ENCODE measurements around the gene FBXW12. TPM values are rescaled to one million over a fixed set of nuclear protein-coding genes. Genes with fewer than 3 reads are reported as not detected.

Gene FBXW12
- total and polyA plus RNA-seq, 4 donors, result not detected

GRCh38 chr3:48394391-48394790, 22.4 kb downstream of the FBXW12 start (continued):
- TF ChIP-seq REST (IDR thresholded peaks at IDR 0.05) (no peak), HNF4A (conservative IDR thresholded peaks at IDR 0.05) (no peak), NR2F2 (IDR thresholded peaks at IDR 0.05) (no peak), YY1 (IDR thresholded peaks at IDR 0.05) (no peak), RXRA (IDR thresholded peaks at IDR 0.05) (no peak)

GRCh38 chr3:48395714-48396113, 23.7 kb downstream of the FBXW12 start:
- TF ChIP-seq, protein P1, sequence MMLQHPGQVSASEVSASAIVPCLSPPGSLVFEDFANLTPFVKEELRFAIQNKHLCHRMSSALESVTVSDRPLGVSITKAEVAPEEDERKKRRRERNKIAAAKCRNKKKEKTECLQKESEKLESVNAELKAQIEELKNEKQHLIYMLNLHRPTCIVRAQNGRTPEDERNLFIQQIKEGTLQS (IDR thresholded peaks at IDR 0.05), result no peak
- TF ChIP-seq ZBTB33 (IDR thresholded peaks at IDR 0.05) (no peak), FOXA1 (IDR thresholded peaks at IDR 0.05) (no peak), RAD21 (IDR thresholded peaks at IDR 0.05) (no peak)
- WGBS, result 54% methylated on average over 3 of the region's 3 CpGs
- H3K27ac ChIP-seq (ENCODE audit: low read depth in 1 of 2, low read length in 2 of 2), result no peak overlapping the region

DNA sequence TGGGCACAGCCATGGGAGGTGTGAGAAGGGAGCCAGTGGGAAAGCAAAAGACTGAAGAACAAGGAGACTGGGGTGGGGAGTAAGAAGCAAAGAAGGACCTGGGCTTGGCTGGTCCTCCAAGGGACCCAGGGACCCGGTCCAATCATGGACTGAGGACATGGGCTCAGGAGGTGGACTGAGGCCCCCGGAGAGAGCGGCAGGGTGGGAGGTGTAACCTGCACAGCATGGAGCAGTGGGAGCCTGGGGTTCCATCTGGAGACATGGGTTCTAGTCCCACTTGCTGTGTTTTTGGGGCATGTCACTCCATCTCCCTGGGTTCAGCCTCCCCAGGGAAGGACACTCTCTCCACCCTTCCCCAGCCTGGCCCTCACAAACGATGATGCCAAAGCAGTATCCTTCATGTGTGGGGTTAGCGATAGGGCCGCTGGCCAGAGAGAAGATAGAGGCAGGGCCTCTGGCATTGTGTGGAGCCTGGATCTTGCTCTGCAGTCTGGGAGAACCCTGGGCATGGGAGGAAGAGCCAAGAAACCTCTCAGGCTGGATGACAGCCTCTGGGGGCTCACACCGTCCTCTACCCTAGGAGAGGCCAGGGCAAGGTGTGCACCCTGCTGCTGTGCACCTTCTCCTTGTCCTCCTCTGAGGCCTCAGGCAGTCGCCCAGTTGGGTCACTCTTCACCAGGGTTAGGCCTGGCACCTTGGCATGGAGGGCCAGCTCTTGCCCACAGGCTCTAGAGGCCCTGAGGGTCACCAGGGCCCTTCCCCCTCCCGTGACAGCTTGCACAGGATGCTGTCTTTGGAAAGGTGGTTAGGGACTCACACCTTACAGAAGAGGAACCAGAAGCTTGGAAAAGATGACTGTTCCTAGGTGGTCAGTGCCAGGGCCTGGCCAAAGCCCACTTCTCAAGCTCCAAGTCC, 26.0 kb downstream of the FBXW12 start:
- WGBS, result 66% methylated on average over 9 of the region's 9 CpGs
- no peak for TF ChIP-seq ZBTB33 (IDR thresholded peaks at IDR 0.05)
- H3K9ac ChIP-seq (ENCODE audit: low read depth in 1 of 2, low read length in 2 of 2), result no peak overlapping the region
- H3K4me1 ChIP-seq (ENCODE audit: control insufficient read depth in 4 of 4, insufficient read depth in 4 of 4, low read length in 3 of 4), result no peaks in the 10 kb centered on the region
- peaks cover 0 to 6% (median 4%) of the 10 kb centered on the region in 4 donors for H3K36me3 ChIP-seq (ENCODE audit: control insufficient read depth in 4 of 4, insufficient read depth in 3 of 4, low read depth in 1 of 4, low read length in 3 of 4)
- H3K9me3 ChIP-seq (ENCODE audit: control insufficient read depth in 4 of 4, low read length in 3 of 4), result no peaks in the 10 kb centered on the region
- H3K4me3 ChIP-seq (ENCODE audit: low read depth in 1 of 3, low read length in 3 of 3), result no peak overlapping the region
- DNase-seq (ENCODE audit: low spot score), result peak; percentile 31
- no peaks in the 10 kb centered on the region for H3K27me3 ChIP-seq (ENCODE audit: control insufficient read depth in 4 of 4, insufficient read depth in 4 of 4, low read length in 3 of 4)
- no peak overlapping the region for H3K27ac ChIP-seq (ENCODE audit: low read depth in 1 of 2, low read length in 2 of 2)

More at GRCh38 chr3:48395714-48396113, 23.7 kb downstream of the FBXW12 start:
- H3K4me1 ChIP-seq (ENCODE audit: control insufficient read depth in 4 of 4, insufficient read depth in 4 of 4, low read length in 3 of 4), result no peaks in the 10 kb centered on the region
- no peak for DNase-seq (ENCODE audit: low spot score)
- H3K36me3 ChIP-seq (ENCODE audit: control insufficient read depth in 4 of 4, insufficient read depth in 3 of 4, low read depth in 1 of 4, low read length in 3 of 4), result no peaks in the 10 kb centered on the region
- H3K4me3 ChIP-seq (ENCODE audit: low read depth in 1 of 3, low read length in 3 of 3), result no peak overlapping the region
- no peaks in the 10 kb centered on the region for H3K27me3 ChIP-seq (ENCODE audit: control insufficient read depth in 4 of 4, insufficient read depth in 4 of 4, low read length in 3 of 4)
- no peak overlapping the region for H3K9ac ChIP-seq (ENCODE audit: low read depth in 1 of 2, low read length in 2 of 2)
- no peaks in the 10 kb centered on the region for H3K9me3 ChIP-seq (ENCODE audit: control insufficient read depth in 4 of 4, low read length in 3 of 4)
